CD4-positive, CD25-positive, alpha-beta regulatory T cell (primary cell): ENCODE data around the gene PYY. TPM values are rescaled to one million over a fixed set of nuclear protein-coding genes. Genes with fewer than 3 reads are reported as not detected.

Experiments
- ATAC-seq, 2 donors: fragments of 150-1000 bp; cut with Tn5 transposase; one replicate each; pipeline ENCODE4 v1.10.0; 2021; ENCODE audit warnings: low read depth in 2 of 2, moderate number of reproducible peaks in 2 of 2, moderate library complexity in 1 of 2
- DNase-seq, 3 donors: peaks; one replicate each; pipeline versions ENCODE4 v3.0.0 to v3.0.0-alpha.2; 2012 to 2022; ENCODE audit warnings: mixed read lengths in 1 of 3
- H3K27ac ChIP-seq: one replicate; pipeline ENCODE4 v1.7.0; 2013; ENCODE audit warnings: mild to moderate bottlenecking, low read length; ENCODE audit not compliant: insufficient read depth, poor library complexity, severe bottlenecking
- H3K27me3 ChIP-seq: one replicate; pipeline ENCODE4 v1.7.0; 2013; ENCODE audit warnings: low read length; ENCODE audit not compliant: control insufficient read depth, insufficient read depth
- H3K36me3 ChIP-seq: one replicate; pipeline ENCODE4 v1.7.0; 2013; ENCODE audit warnings: mild to moderate bottlenecking, low read length, moderate library complexity; ENCODE audit not compliant: control insufficient read depth, insufficient read depth
- H3K4me1 ChIP-seq: 2 replicates; pipeline ENCODE4 v1.7.0; 2013; ENCODE audit warnings: mild to moderate bottlenecking, low read length; ENCODE audit not compliant: insufficient read depth, control insufficient read depth, poor library complexity, severe bottlenecking
- H3K4me3 ChIP-seq: one replicate; pipeline ENCODE4 v1.7.0; 2013; ENCODE audit warnings: low read depth, mild to moderate bottlenecking, low read length, moderate library complexity
- H3K9me3 ChIP-seq, 2 experiments: 1 replicate in 1 of 2; 2 replicates in 1 of 2; pipeline ENCODE4 v1.7.0; 2013; ENCODE audit warnings: low read length in 2 of 2, mild to moderate bottlenecking in 1 of 2, moderate library complexity in 1 of 2; ENCODE audit not compliant: control insufficient read depth in 2 of 2
- H3K27ac Mint-ChIP-seq, 3 donors: one replicate each; pipeline ENCODE4 v1.8.0; 2020 to 2022; ENCODE audit warnings: mild to moderate bottlenecking in 3 of 3, mixed read lengths in 3 of 3, moderate library complexity in 2 of 3
- H3K27me3 Mint-ChIP-seq: one replicate; pipeline ENCODE4 v1.8.0; 2022; ENCODE audit warnings: mild to moderate bottlenecking, mixed read lengths
- H3K36me3 Mint-ChIP-seq: one replicate; pipeline ENCODE4 v1.8.0; 2020; ENCODE audit warnings: mixed read lengths
- H3K4me1 Mint-ChIP-seq, 4 donors: one replicate each; pipeline ENCODE4 v1.8.0; 2020 to 2022; ENCODE audit warnings: mixed read lengths in 4 of 4, mild to moderate bottlenecking in 1 of 4
- H3K4me3 Mint-ChIP-seq, 4 donors: one replicate each; pipeline ENCODE4 v1.8.0; 2020 to 2022; ENCODE audit warnings: mild to moderate bottlenecking in 4 of 4, mixed read lengths in 4 of 4, moderate library complexity in 3 of 4
- H3K9me3 Mint-ChIP-seq, 7 donors: one replicate each; pipeline ENCODE4 v1.8.0; 2020 to 2022; ENCODE audit warnings: mixed read lengths in 7 of 7, mild to moderate bottlenecking in 3 of 7, moderate library complexity in 2 of 7
- polyA plus RNA-seq, 4 donors: library from polyadenylated mRNA; unstranded; fragments of 300-500 nt; fragmentation: Illumina TruSeq; gene quantifications; one replicate each; pipeline ENCODE4 v1.2.3, GENCODE V29; 2021
- total RNA-seq: library from RNA; stranded (reverse); gene quantifications from one replicate; pipeline ENCODE4 v1.2.3, GENCODE V29; 2022

The PYY gene
- total and polyA plus RNA-seq, 5 donors from 2014 or later, result not detected

DNA sequence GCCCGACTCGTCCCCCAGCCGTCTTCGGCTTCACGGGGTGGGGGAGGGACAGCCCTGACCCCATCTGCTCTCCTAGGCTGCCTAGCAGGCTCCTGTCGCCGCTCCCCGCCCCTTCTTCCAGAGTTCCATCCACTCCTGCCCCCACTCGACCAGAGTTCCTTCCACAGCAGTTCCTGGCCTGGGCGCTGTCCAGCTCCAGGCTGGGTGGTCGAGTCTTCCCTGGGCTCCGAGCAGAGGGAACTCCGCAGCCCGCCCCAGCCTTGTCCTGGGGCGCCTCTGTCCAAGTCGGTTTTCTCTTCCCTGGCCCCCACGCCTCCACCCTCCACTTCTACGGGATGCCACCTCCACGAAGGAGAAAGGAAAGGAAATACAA lies 1.4 kb downstream of the PYY start:
- H3K4me1 ChIP-seq, result peaks cover 4% of the 10 kb centered on the region
- Mint-ChIP-seq H3K27me3 (peaks cover 56% of the 10 kb centered on the region), H3K36me3 (peaks cover 5% of the 10 kb centered on the region), H3K4me3 (no peak overlapping the region), H3K4me1 (peaks cover 0 to 5% (median 0%) of the 10 kb centered on the region in 4 donors), H3K27ac (no peak overlapping the region), H3K9me3 (peaks cover 0 to 2% (median 0%) of the 10 kb centered on the region in 7 donors)
- H3K4me3 ChIP-seq, result no peak overlapping the region
- no peak for ATAC-seq
- H3K27me3 ChIP-seq, result peaks cover 16% of the 10 kb centered on the region
- no peak overlapping the region for H3K27ac ChIP-seq
- no peaks in the 10 kb centered on the region for H3K9me3 ChIP-seq
- DNase-seq, result no peak
- no peaks in the 10 kb centered on the region for H3K36me3 ChIP-seq

DNA sequence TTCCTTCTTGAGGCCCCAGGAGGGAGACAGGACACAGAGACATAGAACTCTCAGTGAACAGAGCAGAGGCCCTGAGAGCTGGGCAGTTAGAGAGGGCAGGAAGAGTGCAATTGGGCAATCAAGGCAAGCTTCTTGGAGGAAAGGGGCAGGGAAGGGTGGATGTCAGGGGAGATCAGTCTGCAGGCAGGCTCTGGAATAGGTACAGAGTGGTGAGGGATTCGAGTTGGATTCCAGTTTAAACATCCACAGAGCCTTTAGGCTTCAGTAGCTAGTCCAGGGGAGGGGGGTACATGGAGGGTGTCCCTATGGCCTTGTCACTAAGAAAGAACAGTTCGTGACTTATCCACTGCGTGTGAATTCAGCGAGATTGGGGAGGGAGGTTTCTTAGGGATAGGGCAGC lies 2.0 kb downstream of the PYY start:
- Mint-ChIP-seq H3K27ac (no peak overlapping the region), H3K4me1 (peaks cover 0 to 5% (median 0%) of the 10 kb centered on the region in 4 donors), H3K4me3 (no peak overlapping the region), H3K36me3 (peaks cover 5% of the 10 kb centered on the region), H3K27me3 (peaks cover 50% of the 10 kb centered on the region), H3K9me3 (peaks cover 0 to 2% (median 0%) of the 10 kb centered on the region in 7 donors)
- no peak for ATAC-seq
- DNase-seq, result no peak
- no peaks in the 10 kb centered on the region for H3K9me3 ChIP-seq
- no peak overlapping the region for H3K4me3 ChIP-seq
- peaks cover 16% of the 10 kb centered on the region for H3K27me3 ChIP-seq
- H3K36me3 ChIP-seq, result no peaks in the 10 kb centered on the region
- H3K27ac ChIP-seq, result no peak overlapping the region
- H3K4me1 ChIP-seq, result peaks cover 4% of the 10 kb centered on the region

DNA sequence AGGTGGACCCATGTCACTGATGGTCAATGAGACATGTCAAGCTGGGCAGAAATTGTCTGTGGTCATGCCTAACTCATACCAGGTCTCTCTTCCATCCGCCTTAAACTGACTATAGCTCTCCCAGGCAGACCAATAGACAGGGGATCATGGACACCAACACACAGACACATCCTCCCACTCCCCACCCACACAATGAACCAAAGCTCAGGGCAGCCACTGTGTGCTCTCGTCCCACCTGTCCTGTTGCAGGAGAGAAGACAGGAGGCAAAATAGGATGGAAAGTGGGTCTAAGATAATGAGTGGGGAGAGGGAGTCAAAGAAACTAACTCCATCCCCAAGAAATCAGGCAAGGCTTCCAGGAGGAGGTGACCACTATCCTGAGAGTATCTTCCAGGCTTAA lies 3.2 kb downstream of the PYY start:
- H3K4me3 Mint-ChIP-seq, result no peak overlapping the region
- Histone ChIP-seq H3K27ac (no peak overlapping the region), H3K27me3 (peaks cover 16% of the 10 kb centered on the region), H3K36me3 (no peaks in the 10 kb centered on the region), H3K9me3 (no peaks in the 10 kb centered on the region), H3K4me3 (no peak overlapping the region), H3K4me1 (peaks cover 4% of the 10 kb centered on the region)
- peaks cover 5% of the 10 kb centered on the region for H3K36me3 Mint-ChIP-seq
- no peak for ATAC-seq
- H3K27me3 Mint-ChIP-seq, result peaks cover 38% of the 10 kb centered on the region
- H3K27ac Mint-ChIP-seq, result no peak overlapping the region
- no peak for DNase-seq
- peaks cover 0 to 5% (median 0%) of the 10 kb centered on the region in 4 donors for H3K4me1 Mint-ChIP-seq
- peaks cover 0 to 2% (median 0%) of the 10 kb centered on the region in 7 donors for H3K9me3 Mint-ChIP-seq

DNA sequence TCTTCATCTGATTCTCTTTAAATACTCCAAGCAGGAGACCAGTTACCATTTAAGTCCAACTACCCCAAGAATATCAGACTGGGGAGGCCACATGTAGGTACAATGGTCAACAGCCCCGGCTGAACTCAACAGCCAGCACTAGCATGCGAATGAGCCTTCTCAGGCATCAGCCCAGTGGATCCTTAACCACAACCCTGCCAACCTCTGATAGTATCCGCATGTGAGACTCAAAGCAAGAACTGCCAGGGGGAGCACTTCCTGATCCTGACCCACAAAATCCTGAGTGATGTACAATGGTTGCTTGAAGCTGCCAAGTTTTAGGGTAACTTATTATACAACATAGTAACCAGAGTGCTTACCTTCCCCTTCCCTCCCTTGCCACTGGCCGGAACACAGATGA lies 4.0 kb downstream of the PYY start:
- Histone ChIP-seq H3K4me3 (no peak overlapping the region), H3K27ac (no peak overlapping the region), H3K36me3 (no peaks in the 10 kb centered on the region), H3K9me3 (no peaks in the 10 kb centered on the region), H3K27me3 (peaks cover 16% of the 10 kb centered on the region), H3K4me1 (peaks cover 4% of the 10 kb centered on the region)
- Mint-ChIP-seq H3K27me3 (peaks cover 37% of the 10 kb centered on the region), H3K27ac (no peak overlapping the region), H3K36me3 (peaks cover 5% of the 10 kb centered on the region), H3K9me3 (peaks cover 0 to 2% (median 0%) of the 10 kb centered on the region in 7 donors), H3K4me3 (no peak overlapping the region), H3K4me1 (peaks cover 0 to 5% (median 0%) of the 10 kb centered on the region in 4 donors)
- ATAC-seq (no peak), DNase-seq (no peak)

DNA sequence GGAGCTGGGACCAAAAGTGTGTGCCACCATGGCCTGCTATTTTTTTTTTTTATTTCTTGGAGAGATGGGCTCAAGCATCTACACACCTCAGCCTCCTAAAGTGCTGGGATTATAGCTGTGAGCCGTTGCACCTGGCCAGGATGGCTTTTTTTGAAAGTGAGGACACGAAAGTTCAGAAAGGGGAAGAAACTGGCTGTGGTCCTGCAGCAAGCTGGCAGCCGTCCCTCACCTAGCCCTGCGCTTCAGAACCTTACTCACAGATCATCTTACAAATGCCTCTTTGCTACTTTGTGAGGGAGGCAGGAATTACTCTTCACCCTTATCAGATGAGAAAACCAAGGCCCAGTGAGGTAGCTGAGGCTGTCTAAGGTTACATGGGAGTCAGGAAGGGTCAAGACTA lies 7.0 kb downstream of the PYY start:
- Mint-ChIP-seq H3K9me3 (peaks cover 0 to under 1% (median 0%) of the 10 kb centered on the region in 7 donors), H3K4me1 (peaks cover 0 to 9% (median 2%) of the 10 kb centered on the region in 4 donors), H3K27me3 (peaks cover 25% of the 10 kb centered on the region), H3K36me3 (peaks cover 5% of the 10 kb centered on the region), H3K4me3 (no peak overlapping the region), H3K27ac (no peak overlapping the region)
- no peaks in the 10 kb centered on the region for H3K9me3 ChIP-seq
- no peak for ATAC-seq
- no peaks in the 10 kb centered on the region for H3K36me3 ChIP-seq
- no peak for DNase-seq
- no peak overlapping the region for H3K4me3 ChIP-seq
- H3K4me1 ChIP-seq, result no peaks in the 10 kb centered on the region
- H3K27me3 ChIP-seq, result peaks cover 11% of the 10 kb centered on the region
- no peak overlapping the region for H3K27ac ChIP-seq

DNA sequence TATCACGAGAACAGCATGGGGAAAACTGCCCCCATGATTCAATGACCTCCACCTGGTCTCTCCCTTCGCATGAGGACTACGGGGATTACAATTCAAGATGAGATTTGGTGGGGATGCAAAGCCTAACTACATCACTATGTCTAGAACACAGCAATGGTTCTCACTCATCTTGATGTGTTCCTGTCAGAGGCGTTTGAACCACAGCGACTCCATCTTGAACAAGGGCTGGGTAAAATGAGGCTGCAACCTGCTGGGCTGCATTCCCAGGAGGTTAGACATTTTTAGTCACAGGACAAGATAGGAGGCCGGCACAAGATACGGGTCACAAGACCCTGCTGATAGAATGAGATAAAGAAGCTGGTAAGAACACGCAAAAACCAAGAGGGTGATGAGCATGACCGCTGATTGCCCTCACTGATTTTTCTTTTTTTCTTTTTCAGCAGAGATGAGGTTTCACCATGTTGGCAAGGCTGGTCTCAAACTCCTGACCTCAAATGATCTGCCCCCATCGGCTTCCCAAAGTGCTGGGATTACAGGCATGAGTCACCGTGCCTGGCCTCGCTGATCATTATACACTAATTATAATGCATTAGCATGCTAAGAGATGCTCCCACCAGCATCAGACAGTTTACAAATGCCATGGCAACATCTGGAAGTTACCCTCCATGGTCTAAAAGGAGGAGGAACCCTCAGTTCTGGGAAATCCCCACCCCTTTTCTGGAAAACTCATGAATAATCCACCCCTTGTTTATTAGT lies 8.5 kb downstream of the PYY start:
- H3K4me3 Mint-ChIP-seq, result no peak overlapping the region
- H3K4me1 Mint-ChIP-seq, result peaks cover 0 to 9% (median under 1%) of the 10 kb centered on the region in 4 donors
- no peaks in the 10 kb centered on the region for H3K9me3 Mint-ChIP-seq
- H3K27me3 ChIP-seq, result peaks cover 2% of the 10 kb centered on the region
- ATAC-seq (no peak), DNase-seq (no peak)
- H3K36me3 ChIP-seq, result no peaks in the 10 kb centered on the region
- H3K4me3 ChIP-seq, result no peak overlapping the region
- H3K27ac Mint-ChIP-seq, result no peak overlapping the region
- H3K9me3 ChIP-seq, result no peaks in the 10 kb centered on the region
- peaks cover 13% of the 10 kb centered on the region for H3K27me3 Mint-ChIP-seq
- H3K27ac ChIP-seq, result no peak overlapping the region
- no peaks in the 10 kb centered on the region for H3K4me1 ChIP-seq
- H3K36me3 Mint-ChIP-seq, result no peaks in the 10 kb centered on the region

DNA sequence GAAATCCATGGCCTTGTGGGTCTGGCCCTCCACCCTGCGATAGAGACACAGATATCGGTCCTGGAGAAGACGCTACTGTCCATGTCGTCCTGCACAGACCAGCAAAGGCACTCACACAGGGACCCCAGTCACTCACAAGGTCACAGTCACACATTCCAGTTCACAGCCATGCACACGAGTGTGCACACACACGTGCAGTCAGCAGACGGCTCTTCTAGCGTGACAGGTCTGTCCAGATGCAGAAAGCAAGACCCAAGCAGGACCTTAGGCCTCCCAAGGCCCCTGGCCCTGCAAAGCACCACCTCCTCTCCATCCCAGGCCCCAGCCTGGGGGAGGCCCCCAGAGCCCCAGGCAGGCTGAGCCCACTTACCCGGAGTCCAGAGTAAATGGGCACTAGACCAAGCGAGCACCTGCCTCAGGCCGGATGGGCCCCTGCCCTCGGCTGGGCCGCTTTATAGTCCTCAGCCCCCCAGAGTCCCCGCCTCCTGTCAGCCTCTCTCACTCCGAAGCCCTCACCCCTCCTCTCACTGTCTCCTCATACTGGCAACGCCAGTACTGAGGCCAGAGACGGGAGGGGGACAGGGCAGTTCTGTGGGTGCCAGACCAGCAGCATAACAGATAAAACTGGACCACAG lies 11.6 kb downstream of the PYY start, which contains the start of gene PPY:
Gene PPY, minus strand, starts transcription at position 426 of the 635 bp plus-strand sequence. CDS start 822 bp downstream, outside the sequence.
- Mint-ChIP-seq H3K27ac (no peak within 1 kb of the TSS), H3K4me1 (peaks cover 0 to 16% (median 6%) of the 10 kb centered on the region in 4 donors), H3K36me3 (no peaks in the 10 kb centered on the region), H3K27me3 (peaks cover 20% of the 10 kb centered on the region), H3K4me3 (no peak within 1 kb of the TSS), H3K9me3 (no peaks in the 10 kb centered on the region)
- ATAC-seq, result no peak
- Histone ChIP-seq H3K4me1 (peaks cover 11% of the 10 kb centered on the region), H3K27ac (no peak within 1 kb of the TSS), H3K9me3 (no peaks in the 10 kb centered on the region), H3K4me3 (no peak within 1 kb of the TSS), H3K27me3 (peaks cover 3% of the 10 kb centered on the region), H3K36me3 (no peaks in the 10 kb centered on the region)
- no peak for DNase-seq
